ENCODE data around the gene SYNDIG1.

The SYNDIG1 gene

DNA sequence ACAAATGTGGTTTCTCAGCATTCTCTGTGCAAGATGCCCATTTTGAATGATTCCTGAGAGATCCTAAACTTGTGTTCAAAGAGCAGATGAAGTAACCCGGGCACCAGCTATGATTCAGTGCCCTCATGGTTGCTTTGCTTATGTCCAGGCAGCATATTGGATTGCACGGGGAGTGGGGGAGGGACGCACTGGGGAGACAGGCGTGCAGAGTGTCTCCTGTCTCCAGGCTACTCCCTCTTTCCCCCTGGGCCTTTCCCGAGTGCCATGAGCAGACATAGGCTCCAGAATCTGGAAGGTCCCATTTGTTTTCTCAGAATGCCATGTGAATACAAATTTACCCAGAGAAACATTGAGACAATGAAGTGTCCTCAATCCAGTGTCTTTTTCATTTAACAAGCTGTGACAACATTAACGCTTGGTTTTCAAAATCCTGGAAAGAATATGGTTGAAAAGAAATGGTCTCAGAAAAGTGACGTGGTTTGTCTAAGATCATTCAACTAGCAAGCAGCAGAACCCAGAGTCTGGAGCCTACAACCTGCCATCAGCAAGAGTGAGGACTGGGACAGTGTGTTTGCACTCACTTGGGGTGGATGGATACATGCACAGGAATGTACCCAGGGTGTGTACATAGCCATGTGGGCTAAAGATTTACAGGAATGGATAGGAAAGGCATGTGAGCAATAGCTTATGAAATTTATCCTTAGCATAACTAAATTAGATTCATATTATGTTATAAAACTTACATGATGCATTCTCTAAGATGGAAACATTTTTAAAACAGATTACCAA lies 4.2 kb downstream of the SYNDIG1 start:
- no peak for DNase-seq (ENCODE audit: low read depth)

DNA sequence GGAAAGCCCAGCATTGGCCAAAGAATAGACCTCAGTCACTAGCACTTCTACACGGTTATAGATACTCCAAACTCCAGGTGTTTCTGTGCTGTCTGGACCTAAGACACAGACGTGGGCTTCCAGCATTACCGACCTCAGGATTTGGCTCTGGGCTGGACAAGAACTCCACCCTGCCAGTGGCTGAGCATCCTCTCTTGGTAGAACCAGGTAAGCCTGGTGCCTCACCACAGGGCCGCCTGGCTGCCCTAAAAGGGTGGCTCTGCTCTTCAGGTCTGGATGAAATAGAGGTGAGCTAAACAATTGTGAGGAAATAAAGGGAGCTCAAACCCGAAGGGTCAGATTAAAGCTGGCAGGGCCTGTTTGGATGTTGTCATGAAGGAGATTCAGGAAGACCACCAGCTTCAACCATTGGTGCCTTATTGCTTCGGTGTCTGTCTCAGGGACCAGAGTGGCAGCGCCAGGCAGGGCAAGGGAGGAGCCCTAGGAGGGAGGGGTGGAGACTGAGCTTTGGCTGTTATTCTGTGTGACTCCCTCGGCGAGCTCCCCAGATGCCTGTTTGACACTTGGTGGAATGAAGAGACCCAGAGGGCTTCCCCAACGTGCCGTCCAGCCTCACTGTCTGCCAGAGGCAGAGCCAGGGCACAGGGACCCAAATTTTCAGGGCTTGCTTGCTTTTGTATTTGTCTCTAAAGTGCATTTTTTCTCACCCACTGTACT lies 8.6 kb downstream of the SYNDIG1 start:
- DNase-seq (ENCODE audit: low read depth) = no peak

DNA sequence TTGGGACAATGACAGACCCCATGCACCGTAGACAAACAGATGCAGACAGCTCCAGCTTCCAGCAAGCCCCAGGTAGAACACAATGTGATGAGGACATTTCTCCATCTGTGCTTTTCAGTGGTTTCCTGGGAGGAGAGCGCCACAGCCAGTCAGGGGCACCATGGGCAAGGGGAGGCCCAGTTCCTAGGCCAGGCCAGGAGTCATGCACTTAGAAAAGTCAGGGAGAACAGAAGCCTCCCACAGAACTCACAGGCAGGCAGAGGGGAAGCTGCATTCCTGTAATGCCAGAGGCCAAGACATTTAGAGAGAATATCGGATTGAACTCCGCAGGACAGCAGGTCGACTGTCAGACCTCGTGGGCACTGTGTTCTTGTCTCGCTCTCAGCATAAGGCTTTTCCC lies 9.2 kb downstream of the SYNDIG1 start:
- DNase-seq (ENCODE audit: low read depth) = no peak

GRCh38 chr20:24479106-24479505 lies 9.7 kb downstream of the SYNDIG1 start:
- DNase-seq (ENCODE audit: low read depth) = no peak

DNA sequence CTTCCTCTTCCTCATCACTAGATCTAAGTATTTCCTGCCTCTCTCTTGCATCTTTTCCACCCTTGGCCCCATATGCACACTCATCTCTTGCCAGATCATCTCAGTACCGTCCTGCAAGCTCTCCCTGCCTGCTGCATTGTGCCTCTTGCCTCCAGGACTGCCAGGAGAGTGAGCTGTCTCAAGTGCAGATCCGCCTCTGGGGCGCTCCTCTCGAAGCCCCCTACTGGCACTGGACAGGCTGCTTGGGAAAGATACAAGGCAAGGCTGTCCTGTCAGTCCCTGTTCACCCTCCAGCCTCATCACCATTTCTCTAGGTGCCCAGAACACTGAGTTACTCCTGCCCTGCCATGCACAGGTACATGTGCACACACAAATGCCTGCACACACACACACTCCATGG lies 10.2 kb downstream of the SYNDIG1 start:
- no peak for DNase-seq (ENCODE audit: low read depth)

DNA sequence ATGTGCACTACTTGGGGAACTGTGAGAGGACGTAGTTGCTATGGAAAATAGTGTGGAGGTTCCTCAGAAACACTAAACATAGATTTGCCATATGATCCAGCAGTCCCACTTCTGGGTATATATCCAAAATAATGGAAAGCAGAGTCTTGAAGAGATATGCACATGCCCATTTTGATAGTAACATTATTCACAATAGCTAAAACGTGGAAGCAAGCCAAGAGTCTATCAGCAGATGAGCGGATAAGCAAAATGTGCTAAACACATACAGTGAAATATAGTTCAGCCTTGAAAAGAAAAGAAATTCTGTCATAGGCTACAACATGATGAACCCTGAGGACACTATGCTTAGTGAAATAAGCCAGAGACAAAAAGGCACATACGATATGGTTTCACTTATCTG lies 11.1 kb downstream of the SYNDIG1 start:
- no peak for DNase-seq (ENCODE audit: low read depth)

DNA sequence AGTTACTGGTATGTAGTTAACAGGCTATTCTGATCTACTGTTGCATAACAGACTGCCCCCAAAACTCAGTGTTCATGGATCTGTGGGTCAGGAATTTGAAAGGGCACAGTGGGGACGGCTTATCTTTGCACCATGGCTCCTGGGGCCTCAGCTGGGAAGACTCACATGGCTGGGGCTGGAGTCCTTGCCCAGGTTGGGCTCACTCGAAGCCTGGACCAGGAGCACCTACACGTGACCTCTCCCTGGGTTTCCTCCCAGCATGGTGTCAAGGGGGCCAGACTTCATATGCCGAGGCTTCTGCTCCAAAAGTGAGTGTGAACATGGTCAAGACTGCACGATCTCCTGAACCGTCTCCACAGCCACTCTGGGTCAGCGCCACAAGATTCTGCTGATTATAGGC lies 11.7 kb downstream of the SYNDIG1 start:
- no peak for DNase-seq (ENCODE audit: low read depth)

GRCh38 chr20:24483435-24484080 lies 14.1 kb downstream of the SYNDIG1 start:
- DNase-seq (ENCODE audit: low read depth) = no peak

DNA sequence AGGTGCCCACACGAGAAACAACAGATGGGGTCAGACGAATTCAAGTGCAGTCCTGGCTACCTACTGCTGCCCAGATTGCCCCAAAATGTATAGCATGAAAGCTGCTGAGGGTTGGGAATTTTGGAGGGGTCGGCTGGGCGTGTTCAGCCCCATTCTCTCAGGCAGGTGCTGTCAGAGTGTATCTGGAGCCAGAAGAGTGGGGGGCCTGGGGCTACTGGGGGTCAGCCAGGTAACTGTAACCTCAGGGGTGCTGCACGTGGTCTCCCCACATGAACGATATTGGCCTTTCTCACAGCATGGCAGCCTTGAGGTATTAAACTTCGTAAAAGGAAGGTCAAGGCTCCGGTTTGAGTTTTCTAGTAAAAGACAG lies 14.6 kb downstream of the SYNDIG1 start:
- no peak for DNase-seq (ENCODE audit: low read depth)

DNA sequence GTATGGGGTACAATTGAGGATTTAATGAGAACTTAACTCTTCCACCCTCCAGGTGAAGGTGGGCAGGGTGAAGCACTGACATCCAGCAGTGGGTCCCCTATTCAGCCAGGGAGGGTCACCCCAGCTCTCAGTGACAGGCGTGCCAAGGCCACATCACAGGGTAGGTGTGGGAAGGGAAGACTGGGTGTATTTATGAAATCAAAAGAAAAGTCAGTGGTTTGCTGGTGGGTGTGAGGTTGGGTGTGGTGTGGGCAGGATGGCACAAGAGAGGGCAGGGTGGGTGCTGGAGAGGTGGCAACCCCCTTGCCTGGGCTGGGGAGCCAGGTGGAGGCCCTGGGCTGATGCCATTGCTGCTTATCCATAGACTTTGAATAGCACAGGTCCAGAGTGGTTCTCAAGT lies 16.6 kb downstream of the SYNDIG1 start:
- DNase-seq (ENCODE audit: low read depth) = no peak

DNA sequence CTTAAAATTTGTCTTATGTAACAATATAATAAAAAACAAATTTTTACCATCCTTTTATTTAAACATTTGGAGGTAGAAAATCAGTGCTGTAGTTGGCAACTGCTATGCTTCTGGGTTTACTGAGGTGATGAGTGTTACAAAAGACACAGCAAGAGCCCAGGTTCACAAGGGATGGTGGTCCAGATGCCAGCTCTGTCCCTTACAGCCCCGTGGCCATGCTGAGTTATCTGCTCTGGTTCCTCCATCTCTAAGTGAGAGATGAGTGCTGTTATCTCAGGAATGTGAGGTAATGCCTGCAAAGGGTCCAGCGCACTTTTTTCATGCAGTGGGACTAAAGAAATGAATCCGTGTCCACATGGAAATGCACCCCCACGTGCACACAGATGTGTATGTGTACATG lies 17.8 kb downstream of the SYNDIG1 start:
- DNase-seq (ENCODE audit: low read depth) = no peak

DNA sequence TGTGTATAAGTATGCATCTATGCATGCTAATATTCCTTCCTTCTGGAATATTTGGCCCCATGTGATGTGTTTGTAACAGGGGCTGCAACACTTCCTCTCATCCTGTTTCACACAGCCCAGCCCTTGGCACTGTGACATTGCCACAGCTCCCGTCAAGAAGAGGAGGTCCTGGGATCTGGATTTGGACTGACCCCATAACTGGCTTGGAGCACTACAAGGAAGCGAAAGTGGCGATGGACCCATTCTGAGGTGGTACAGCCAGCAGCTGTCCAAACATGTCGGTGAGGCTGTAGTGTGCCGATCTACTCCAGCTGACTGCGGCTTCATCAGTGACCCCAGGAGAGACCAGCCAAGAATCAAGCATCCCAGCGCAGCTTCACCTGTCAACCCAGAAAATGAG lies 18.2 kb downstream of the SYNDIG1 start:
- DNase-seq (ENCODE audit: low read depth) = no peak

DNA sequence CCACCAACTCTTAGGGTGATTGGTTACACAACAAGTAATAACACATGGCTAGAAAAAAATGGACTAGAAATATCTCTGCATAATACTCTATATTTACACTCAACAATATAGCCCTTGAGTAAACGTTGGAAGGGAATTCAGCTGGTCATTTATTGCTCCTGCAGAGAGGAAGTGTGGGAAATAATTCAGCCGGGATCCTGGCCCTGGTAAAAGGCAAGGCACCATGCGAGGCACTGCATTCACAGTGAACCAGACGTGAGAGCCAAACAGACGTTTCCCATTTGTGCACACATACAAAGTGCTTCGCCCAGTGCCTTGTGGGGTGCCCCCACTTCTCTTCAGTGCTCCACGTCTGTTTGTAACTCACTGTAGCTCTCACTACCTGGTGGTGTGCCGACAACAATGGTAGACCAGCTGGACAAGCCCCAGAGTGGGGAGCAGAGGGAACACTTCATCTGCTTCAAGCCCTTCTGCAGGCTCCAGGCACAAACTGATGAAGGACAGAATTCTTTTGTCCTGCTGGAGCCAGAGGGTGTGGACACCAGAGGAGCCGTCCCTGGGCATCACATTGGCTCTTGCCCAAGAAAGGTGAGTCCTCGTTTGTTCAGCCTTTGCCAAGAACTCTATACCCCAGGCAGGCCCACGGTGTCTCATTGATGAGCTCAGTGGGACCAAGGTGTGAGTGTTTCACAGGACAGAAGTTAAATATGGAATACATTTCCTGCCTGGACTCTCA lies 18.8 kb downstream of the SYNDIG1 start:
- no peak for DNase-seq (ENCODE audit: low read depth)

GRCh38 chr20:24488800-24489175 lies 19.4 kb downstream of the SYNDIG1 start:
- DNase-seq (ENCODE audit: low read depth) = no peak

DNA sequence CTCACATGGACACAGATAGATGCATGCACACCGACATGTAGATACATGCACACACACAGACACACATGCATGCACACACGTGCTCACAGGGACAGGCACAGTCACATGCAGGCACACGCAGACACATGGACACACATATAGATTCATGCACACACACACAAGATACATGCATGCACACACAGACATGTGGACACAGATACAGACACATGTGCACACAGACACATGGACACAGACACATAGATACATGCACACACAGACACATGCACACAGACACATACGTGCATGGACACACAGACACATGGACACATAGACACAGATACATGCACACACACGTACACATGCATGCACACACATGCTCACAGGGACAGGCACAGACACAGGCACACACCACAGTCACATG lies 19.8 kb downstream of the SYNDIG1 start:
- no peak for DNase-seq (ENCODE audit: low read depth)

- DNase-seq (ENCODE audit: low read depth) = no peak
Measured at GRCh38 chr20:24489631-24490260, 20.3 kb downstream of the SYNDIG1 start.

GRCh38 chr20:24490598-24490997 lies 21.2 kb downstream of the SYNDIG1 start:
- no peak for DNase-seq (ENCODE audit: low read depth)

DNA sequence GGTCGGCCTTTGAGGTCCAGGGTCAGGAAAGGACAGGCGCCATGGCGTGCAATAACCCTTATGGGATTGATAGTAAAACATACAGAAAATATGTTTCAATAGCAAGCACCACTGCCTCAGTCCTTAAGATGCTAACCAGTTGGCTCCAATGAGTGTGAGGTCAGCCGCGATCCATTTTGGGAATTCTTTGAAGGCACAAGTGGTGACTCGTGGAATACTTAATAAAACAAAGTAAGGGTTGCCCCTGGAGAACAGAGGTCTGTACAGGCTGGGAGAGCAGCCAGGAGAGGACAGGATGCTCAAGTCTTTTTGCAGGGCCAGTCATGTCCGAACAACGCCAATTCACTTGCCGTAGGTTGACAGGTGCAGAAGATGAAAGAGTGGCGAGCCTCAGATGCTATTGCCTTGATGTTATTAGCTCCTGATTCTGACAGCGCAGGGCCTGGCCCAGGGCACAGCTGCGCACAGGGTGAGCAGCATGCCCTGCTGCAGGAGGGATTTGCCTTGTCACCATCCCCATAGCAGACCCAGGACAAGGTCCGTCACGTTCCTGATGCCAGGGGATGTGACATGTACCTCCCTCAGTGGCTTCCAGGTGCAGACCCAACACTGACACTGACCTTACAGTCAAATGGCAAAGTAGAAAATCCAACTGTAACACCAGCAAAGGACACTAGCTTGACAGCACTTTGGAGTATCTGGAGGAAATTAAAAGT lies 21.8 kb downstream of the SYNDIG1 start:
- no peak for DNase-seq (ENCODE audit: low read depth)

DNA sequence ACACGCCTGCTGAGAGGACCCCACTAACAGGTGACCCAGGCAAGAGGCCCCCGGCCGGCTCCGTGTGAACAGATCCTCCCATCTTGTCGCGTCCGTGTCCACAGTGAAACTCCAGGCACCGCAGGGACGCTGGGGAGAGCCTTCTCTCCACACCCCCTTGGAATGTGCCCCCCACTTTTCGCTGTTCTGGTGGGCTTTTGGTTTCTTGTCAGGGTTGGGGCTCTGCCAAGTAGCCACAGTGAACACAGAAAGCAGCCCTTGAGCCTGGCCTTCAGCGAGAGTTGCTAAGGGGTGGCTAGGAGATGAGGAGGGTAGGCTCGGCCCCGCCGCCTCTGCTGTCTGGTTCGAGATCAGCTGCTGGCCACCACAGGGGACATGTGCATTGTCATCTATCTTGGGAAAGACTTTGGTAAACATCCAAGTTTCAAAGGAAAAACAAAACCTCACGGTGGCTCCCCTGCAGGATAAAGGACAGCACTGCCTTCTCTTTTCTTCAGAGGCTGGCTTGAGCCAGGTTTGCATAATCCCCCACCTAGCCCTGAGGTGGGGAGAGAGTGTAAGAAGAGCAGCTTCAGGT lies 22.7 kb downstream of the SYNDIG1 start:
- DNase-seq (ENCODE audit: low read depth) = no peak

DNA sequence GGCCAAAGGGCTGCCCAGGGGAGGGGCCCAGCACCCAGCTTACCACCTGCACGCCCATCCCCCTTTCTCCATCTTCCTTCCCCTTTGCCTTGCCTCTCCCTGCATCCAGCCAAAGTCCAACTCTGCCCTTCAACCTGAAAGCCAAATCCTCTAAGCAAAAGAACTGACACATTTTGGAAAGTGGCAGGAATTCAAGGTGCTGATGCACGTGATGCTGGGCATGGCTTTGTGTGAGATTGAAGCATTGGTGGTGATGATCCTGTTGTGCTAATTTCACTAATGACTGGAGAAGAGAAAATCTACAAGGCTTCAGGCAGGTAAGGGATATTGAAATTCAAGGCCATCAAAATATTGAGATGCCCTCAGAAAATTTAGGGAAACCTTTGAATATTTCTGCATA lies 23.3 kb downstream of the SYNDIG1 start:
- no peak for DNase-seq (ENCODE audit: low read depth)

- no peak for DNase-seq (ENCODE audit: low read depth)
Measured at GRCh38 chr20:24493181-24493580, 23.8 kb downstream of the SYNDIG1 start.
